Measurements from ENCODE around the gene PLCE1. TPM values are rescaled to one million over a fixed set of nuclear protein-coding genes. Genes with fewer than 3 reads are reported as not detected.

The PLCE1 gene
- total RNA-seq, 1 donor from 2014 or later, result 7.4 TPM

GRCh38 chr10:94003488-94003887, 9.8 kb downstream of the PLCE1 start:
- peaks cover 7% of the 10 kb centered on the region for H3K4me1 Mint-ChIP-seq (ENCODE audit: unreplicated experiment)
- no peaks in the 10 kb centered on the region for H3K9me3 Mint-ChIP-seq (ENCODE audit: unreplicated experiment)
- peaks cover 5% of the 10 kb centered on the region for H3K36me3 Mint-ChIP-seq (ENCODE audit: unreplicated experiment)
- H3K4me3 Mint-ChIP-seq (ENCODE audit: unreplicated experiment), result no peak overlapping the region
- no peak for TF ChIP-seq CTCF (IDR thresholded peaks at IDR 0.05)
- no peak overlapping the region for H3K27ac Mint-ChIP-seq (ENCODE audit: unreplicated experiment)
- no peak for DNase-seq (ENCODE audit: extremely low spot score, unreplicated experiment)
- no peaks in the 10 kb centered on the region for H3K27me3 Mint-ChIP-seq (ENCODE audit: unreplicated experiment)

GRCh38 chr10:94005050-94005449, 11.3 kb downstream of the PLCE1 start:
- H3K4me3 Mint-ChIP-seq (ENCODE audit: unreplicated experiment), result no peak overlapping the region
- no peak for DNase-seq (ENCODE audit: extremely low spot score, unreplicated experiment)
- H3K27me3 Mint-ChIP-seq (ENCODE audit: unreplicated experiment), result no peaks in the 10 kb centered on the region
- no peaks in the 10 kb centered on the region for H3K36me3 Mint-ChIP-seq (ENCODE audit: unreplicated experiment)
- H3K4me1 Mint-ChIP-seq (ENCODE audit: unreplicated experiment), result peaks cover 7% of the 10 kb centered on the region
- H3K27ac Mint-ChIP-seq (ENCODE audit: unreplicated experiment), result no peak overlapping the region
- no peaks in the 10 kb centered on the region for H3K9me3 Mint-ChIP-seq (ENCODE audit: unreplicated experiment)
- no peak for TF ChIP-seq CTCF (IDR thresholded peaks at IDR 0.05)

- Mint-ChIP-seq H3K36me3 (ENCODE audit: unreplicated experiment) (peaks cover 5% of the 10 kb centered on the region), H3K27me3 (ENCODE audit: unreplicated experiment) (no peaks in the 10 kb centered on the region), H3K9me3 (ENCODE audit: unreplicated experiment) (peaks cover 6% of the 10 kb centered on the region), H3K27ac (ENCODE audit: unreplicated experiment) (no peak overlapping the region), H3K4me3 (ENCODE audit: unreplicated experiment) (no peak overlapping the region), H3K4me1 (ENCODE audit: unreplicated experiment) (peaks cover 7% of the 10 kb centered on the region)
- TF ChIP-seq CTCF (IDR thresholded peaks at IDR 0.05), result no peak
- DNase-seq (ENCODE audit: extremely low spot score, unreplicated experiment), result no peak
Observed at GRCh38 chr10:94006591-94007550, 13.1 kb downstream of the PLCE1 start.

GRCh38 chr10:94008526-94008925, 14.8 kb downstream of the PLCE1 start:
- Mint-ChIP-seq H3K36me3 (ENCODE audit: unreplicated experiment) (peaks cover 5% of the 10 kb centered on the region), H3K27ac (ENCODE audit: unreplicated experiment) (no peak overlapping the region), H3K4me3 (ENCODE audit: unreplicated experiment) (no peak overlapping the region), H3K4me1 (ENCODE audit: unreplicated experiment) (peaks cover 10% of the 10 kb centered on the region), H3K9me3 (ENCODE audit: unreplicated experiment) (peaks cover 6% of the 10 kb centered on the region), H3K27me3 (ENCODE audit: unreplicated experiment) (no peaks in the 10 kb centered on the region)
- TF ChIP-seq CTCF (IDR thresholded peaks at IDR 0.05), result no peak
- no peak for DNase-seq (ENCODE audit: extremely low spot score, unreplicated experiment)

GRCh38 chr10:94010116-94010515, 16.4 kb downstream of the PLCE1 start:
- Mint-ChIP-seq H3K4me1 (ENCODE audit: unreplicated experiment) (peaks cover 10% of the 10 kb centered on the region), H3K9me3 (ENCODE audit: unreplicated experiment) (peaks cover 6% of the 10 kb centered on the region), H3K27ac (ENCODE audit: unreplicated experiment) (no peak overlapping the region), H3K27me3 (ENCODE audit: unreplicated experiment) (no peaks in the 10 kb centered on the region), H3K4me3 (ENCODE audit: unreplicated experiment) (no peak overlapping the region), H3K36me3 (ENCODE audit: unreplicated experiment) (peaks cover 5% of the 10 kb centered on the region)
- DNase-seq (ENCODE audit: extremely low spot score, unreplicated experiment), result no peak
- TF ChIP-seq CTCF (IDR thresholded peaks at IDR 0.05), result no peak

All from osteocyte (in vitro differentiated cells).